ENCODE results near the gene CNOT8.

The CNOT8 gene

DNA sequence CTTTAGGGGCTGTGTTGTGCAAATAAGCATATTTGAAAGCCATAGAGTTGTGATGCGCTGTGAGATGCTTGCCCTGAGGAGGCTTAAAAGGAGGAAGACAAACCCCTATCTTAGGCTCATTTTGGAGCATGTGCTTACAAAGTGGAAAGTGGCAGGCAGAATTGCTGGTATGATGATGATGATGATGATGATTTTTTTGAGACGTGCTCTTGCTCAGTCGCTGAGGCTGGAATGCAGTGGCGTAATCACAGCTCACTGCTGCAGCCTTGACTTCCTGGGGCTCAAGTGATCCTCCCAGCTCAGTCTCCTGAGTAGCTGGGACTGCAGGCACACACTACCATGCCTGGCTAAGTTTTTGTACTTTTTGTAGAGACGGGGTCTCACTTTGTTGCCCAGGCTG lies 1.7 kb downstream of the CNOT8 start:
- peak overlapping the region in 17 of 21 experiments; percentile 91 to 99 (median 98) for H3K27ac ChIP-seq

DNA sequence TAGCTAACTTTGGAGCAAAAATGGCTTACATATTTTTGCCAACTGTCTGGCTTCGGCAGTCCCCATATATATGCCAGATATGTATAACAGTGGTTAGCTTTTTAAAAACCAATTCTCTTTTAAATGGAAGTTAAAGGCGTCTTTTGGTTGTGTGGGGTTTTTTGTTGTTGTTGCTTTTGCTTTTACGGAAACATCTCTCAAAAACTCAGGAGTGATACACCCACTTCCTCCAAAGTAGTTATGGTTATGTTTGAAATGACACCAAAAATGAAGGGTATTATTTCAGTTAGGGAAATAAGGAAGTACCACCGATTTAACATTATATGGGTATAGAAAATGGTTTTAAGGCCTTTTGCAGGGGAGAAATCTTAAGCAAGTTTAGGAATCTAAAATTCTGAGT lies 2.3 kb downstream of the CNOT8 start:
- Histone ChIP-seq H3K27ac (peak overlapping the region in 14 of 21 experiments; percentile 6 to 99 (median 97)), H3K4me3 (peak overlapping the region in 6 of 7 experiments; percentile 11 to 87 (median 73))

More for the DNA sequence above, 1.7 kb downstream of the CNOT8 start:
- H3K4me3 ChIP-seq: peak overlapping the region; percentile 68 to 91 (median 75)

DNA sequence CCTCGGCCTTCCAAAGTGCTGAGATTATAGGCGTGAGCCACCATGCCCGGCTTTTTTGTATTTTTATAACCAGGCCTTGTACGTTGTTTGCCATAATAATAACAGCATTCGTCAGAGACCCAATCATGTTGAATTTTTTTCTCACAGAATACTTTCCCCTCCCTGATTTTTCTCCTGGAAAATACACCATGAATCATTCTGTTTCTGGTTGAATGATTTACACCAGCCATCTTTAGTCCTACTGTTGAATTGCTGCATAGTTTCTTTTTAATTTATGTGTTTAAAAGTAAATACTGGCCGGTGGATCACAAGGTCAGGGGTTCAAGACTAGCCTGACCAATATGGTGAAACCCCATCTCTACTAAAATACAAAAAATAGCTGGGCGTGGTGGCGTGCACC lies 3.5 kb downstream of the CNOT8 start:
- Histone ChIP-seq H3K4me3 (no peak overlapping the region), H3K27ac (peak overlapping the region in 1 of 21 experiments; percentile 4)

DNA sequence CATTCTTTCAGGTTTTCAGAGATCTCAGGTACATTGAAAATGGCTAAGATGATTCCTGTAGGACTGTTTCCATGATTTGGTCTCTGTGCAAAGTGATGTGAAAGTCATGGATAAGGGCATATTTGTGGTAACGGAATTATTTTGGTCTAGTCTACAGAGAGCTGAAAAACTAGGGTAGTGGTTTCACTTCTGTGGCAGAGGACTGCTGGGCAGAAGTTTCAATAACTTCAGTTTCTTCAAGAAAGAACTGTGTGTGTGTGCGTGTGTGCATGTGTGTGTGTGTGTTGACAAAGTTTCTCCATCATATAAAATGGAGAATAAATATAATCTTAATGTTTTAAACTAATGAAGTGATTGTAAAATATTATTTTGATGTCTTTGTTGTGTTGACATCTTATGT lies 4.3 kb downstream of the CNOT8 start:
- Histone ChIP-seq H3K4me3 (no peak overlapping the region), H3K27ac (peak overlapping the region in 1 of 21 experiments; percentile 4)

DNA sequence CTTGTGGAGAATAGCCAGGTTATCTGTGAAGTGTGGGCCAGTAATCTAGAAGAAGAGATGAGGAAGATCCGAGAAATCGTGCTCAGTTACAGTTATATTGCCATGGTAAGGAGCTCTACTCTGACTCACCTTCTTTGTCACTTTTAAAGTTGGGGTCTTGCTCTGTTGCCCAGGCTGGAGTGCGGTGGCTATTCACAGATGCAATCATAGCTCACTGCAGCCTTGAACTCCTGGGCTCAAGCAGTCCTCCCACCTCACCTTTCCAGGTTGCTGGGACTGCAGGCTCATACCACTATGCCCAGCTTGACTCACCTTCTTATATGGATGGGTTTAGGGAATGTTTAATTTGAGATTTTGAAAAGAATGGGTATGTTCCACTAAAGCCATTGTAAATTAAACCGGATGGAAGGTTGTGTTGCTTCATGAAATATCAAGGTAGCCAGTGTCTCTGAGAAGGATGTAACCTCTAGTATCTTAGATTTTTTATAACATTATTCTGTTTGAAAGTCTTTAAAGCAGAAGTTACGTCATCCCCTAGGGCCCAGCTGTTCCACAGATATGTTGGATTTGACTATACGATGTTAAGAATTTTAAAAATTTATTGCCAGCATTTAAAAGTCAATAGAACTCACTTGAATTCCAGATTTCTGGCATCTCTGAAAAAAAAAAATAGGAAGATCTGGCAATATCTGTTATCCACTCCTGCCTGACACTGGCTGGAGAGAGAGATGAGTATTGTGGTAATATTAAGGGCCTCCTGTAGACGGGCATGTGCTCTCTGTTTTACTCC lies 5.1 kb downstream of the CNOT8 start:
- Histone ChIP-seq H3K4me3 (no peak overlapping the region), H3K27ac (no peak overlapping the region)

DNA sequence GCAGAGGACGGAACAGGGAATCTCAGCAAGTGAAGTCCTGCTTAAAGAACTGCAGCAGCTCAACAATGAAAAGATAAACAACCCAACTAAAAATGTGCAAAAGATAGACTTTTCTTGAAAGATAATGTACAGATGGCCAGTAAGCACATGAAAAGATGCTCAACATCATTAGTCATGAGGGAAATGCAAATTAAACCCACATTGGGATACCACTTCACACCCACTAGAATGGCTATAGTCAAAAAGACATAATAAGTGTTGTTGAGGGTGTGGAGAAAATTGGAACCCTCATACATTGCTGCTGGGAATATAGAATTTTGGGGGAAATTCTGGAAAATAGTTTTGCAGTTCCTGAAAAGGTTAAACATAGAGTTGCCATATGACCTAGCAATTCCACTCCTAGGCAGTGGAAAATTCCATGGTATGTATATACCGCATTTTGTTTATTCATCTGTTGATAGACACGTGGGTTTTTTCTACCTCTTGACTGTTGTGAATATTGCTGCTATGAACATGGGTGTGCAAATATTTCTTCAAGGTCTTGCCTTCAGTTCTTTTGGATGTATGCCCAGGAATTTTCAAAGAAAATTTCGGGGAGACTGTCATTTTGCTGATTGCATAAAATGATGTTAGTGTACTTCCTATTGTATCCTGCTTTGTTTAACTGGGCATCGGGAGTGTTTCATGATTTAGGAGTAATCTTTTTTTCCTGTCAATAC lies 7.2 kb downstream of the CNOT8 start:
- Histone ChIP-seq H3K27ac (peak overlapping the region in 1 of 21 experiments; percentile 19), H3K4me3 (no peak overlapping the region)

DNA sequence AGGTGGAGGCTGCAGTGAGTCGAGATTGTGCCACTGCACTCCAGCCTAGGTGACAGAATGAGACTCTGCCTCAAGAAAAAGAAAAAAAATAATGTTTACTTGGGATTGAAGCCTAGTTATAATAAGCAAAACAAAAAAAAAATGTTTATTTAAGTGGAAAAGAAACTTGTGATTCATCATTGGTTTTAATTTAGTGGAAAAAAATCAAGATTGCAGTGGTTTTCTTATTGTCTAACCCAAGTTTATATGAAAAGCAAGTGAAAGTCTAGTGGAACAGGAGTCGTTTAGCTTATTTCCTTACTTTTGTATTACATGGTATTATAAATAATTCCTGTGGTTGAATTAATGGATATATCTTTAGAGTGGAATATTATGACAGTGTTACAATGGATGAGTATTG lies 8.4 kb downstream of the CNOT8 start:
- peak overlapping the region in 1 of 21 experiments; percentile 28 for H3K27ac ChIP-seq
- no peak overlapping the region for H3K4me3 ChIP-seq

DNA sequence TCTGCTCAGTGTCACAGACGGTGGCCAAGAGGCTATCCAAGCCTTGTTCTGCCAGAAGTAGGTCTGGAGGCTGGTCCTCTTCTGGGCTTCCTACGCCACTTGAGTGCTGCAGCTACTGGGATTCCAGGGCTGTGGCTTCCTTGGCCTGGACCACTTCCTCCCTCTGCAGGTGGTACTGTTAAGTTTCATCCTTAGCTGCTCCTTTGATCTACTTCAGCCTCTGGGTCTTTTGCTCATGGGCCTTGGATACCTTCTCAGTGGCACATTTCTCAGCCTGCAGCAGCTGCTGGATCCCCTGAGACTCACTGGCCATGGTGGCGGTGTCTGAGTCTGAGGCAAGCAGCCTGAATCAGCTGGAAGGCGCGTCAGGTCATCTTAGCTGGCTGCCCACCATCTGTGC lies 10.3 kb downstream of the CNOT8 start:
- Histone ChIP-seq H3K27ac (peak overlapping the region in 1 of 21 experiments; percentile 31), H3K4me3 (no peak overlapping the region)

DNA sequence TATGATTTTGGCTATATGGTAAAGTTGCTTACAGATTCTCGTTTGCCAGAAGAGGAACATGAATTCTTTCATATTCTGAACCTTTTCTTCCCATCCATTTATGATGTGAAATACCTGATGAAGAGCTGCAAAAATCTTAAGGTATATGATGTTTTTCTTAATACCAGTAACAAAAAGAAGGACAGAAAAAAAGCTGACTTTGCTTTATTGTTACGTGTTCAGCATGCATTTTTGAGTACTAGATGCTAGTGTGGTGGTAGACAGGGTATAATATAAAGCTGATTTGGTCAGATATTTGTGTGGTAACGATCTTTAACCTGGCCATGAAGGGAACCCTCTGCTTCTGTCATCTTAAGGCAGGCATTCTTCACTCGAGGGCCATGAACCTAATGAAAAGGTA lies 13.3 kb downstream of the CNOT8 start:
- Histone ChIP-seq H3K4me3 (no peak overlapping the region), H3K27ac (peak overlapping the region in 1 of 21 experiments; percentile 52)

DNA sequence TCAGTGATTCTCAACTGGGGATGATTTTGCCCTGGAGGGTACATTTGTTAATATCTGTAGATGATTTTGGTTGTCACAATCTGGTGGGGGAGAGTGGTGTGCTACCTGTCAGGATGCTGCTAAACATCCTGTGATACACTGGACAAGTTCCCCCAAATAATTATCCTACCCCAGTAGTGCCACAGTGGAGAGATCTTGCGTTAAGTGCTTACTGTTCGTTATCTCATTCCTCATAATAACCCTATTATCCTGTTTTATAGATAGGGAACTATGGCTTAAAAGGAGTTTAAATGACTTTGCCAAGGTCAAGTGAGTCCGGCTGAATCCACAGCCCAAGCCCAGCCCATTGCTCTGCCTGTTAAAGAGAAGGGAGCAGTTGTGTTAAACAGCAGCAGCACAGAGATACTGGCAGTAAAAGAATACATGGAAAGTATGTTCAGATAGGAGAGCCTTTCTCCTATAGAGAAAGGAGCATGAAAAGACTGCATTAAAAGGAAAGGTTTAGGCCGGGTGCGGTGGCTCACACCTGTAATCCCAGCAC lies 15.4 kb downstream of the CNOT8 start:
- Histone ChIP-seq H3K27ac (peak overlapping the region in 4 of 21 experiments; percentile 4 to 58 (median 36)), H3K4me3 (no peak overlapping the region)

DNA sequence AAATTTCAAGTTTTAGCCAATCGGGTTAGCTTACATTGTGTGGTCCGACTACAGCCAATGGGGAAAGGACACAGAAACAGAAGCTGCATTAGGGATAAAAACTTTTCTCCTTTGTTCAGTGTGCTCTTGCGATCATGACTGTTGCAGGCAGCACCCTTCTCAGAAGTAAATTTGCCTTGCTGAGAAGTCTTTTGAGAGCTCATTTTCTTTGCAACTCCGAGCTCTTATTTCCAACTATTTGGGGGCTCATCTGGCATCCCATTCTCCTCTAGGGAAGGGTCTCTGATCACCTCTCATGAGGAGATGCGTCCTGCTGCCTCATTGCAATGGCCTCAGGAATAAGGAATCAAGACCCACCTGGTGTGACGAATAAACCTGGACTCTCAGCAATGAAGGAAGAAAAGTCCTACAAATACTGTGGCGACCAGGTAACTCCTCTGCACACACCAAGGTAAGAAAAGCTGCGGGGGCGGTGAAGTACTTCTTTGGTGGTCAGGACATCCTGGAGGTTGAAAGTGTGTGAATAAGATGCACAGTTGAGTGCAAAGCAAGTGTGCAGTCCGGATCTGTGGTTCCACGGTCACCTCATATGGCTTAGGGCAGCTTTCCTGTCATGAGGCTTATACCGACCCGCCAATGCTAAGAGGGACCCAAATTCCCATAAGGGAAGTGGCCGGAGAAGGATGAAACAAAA lies 20.4 kb downstream of the CNOT8 start:
- H3K27ac ChIP-seq: no peak overlapping the region
- H3K4me3 ChIP-seq: no peak overlapping the region

DNA sequence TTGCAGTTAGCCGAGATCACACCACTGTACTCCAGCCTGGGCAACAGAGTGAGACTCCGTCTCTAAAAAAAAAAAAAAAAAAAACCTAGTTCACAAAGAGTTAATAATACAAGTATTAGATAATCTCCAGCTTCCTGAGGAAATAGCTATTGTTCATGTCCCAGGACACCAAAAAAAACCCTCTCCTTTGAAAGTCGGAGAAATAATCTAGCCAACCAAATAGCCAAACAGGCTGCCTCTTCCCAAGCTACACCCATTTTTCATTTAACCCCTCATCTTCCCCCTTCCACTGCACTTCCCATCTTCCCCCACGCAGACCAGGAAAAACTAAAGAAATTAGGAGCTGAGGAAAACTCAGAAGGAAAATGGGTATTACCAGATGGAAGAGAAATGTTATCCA lies 23.6 kb downstream of the CNOT8 start:
- peak overlapping the region in 1 of 21 experiments; percentile 50 for H3K27ac ChIP-seq

DNA sequence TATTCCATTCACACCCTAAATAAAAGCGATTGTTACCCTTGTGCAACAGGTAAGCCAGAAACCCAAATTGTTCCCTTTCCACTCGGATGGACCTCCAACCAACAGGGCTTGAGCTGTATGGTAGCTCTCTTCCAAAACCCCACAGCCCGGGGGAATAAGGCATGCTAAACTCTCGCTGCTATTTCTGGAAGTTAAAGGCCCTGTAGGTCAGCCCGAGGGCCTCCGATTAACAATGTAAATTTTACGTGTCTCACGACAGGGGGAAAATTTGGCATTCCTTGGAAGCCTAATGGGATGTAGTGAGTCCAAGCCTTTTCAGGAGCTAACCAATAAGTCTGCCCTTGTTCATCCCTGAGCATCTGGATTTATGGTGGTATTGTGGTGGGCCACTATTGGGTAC lies 26.0 kb downstream of the CNOT8 start:
- no peak overlapping the region for H3K27ac ChIP-seq
- H3K4me3 ChIP-seq: no peak overlapping the region

More for the DNA sequence above, 23.6 kb downstream of the CNOT8 start:
- H3K4me3 ChIP-seq: no peak overlapping the region

DNA sequence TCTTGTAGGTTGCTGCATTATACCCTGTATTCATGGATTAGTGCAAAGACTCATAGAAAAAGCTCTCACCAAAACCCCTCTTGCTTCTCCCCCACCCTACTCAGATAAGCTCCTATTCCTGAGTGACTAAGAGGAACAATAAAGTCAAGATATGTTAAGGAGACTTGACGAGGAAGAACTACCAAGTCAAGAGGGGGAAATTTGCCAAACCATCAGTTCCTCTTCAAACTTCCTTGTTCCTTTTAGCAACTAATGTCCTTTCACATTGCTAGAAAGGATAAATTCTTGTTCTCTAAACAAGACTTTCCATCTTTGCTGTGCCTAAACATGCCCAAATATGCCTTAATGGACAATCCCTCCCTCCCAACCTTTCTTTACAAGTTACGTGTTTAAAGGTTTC lies 27.0 kb downstream of the CNOT8 start:
- Histone ChIP-seq H3K4me3 (no peak overlapping the region), H3K27ac (no peak overlapping the region)

DNA sequence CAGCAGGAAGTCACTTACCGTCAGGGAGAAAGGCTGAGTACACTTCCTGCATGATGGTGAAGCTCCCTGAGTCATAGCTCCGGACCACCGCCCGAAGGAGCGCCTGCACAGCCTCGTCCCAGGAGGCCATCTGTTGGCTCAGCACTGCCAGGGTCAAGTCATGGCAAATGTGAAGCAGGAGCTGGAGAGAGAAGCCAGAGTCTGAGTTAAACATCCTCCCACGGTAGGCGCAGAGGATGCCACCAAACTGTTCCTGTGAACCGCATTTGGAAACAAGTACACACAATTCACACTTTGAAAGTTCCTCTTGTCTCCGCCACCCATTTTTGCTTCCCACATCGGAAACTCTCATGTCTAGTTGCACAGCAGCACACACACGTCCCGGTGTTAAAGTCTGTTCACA lies 33.9 kb downstream of the CNOT8 start:
- H3K4me3 ChIP-seq: no peak overlapping the region
- H3K27ac ChIP-seq: no peak overlapping the region

DNA sequence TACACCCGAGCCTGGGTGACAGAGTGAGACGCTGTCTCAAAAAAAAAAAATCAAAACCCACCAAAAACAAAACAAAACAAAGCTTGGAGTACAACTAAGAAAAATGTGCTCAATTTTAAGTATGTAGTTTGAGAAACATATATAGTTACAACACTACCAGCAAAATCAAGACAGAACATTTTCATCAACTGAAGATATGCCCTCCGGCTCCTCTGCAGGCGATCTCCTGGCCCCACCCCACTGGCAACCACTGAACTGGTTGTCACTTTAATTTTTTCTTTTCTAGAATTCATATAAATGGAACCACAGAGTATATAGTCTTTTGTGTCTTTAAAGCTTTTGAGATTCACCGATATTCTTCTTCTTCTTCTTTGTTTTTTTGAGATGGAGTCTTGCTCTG lies 35.0 kb downstream of the CNOT8 start:
- Histone ChIP-seq H3K4me3 (no peak overlapping the region), H3K27ac (no peak overlapping the region)

DNA sequence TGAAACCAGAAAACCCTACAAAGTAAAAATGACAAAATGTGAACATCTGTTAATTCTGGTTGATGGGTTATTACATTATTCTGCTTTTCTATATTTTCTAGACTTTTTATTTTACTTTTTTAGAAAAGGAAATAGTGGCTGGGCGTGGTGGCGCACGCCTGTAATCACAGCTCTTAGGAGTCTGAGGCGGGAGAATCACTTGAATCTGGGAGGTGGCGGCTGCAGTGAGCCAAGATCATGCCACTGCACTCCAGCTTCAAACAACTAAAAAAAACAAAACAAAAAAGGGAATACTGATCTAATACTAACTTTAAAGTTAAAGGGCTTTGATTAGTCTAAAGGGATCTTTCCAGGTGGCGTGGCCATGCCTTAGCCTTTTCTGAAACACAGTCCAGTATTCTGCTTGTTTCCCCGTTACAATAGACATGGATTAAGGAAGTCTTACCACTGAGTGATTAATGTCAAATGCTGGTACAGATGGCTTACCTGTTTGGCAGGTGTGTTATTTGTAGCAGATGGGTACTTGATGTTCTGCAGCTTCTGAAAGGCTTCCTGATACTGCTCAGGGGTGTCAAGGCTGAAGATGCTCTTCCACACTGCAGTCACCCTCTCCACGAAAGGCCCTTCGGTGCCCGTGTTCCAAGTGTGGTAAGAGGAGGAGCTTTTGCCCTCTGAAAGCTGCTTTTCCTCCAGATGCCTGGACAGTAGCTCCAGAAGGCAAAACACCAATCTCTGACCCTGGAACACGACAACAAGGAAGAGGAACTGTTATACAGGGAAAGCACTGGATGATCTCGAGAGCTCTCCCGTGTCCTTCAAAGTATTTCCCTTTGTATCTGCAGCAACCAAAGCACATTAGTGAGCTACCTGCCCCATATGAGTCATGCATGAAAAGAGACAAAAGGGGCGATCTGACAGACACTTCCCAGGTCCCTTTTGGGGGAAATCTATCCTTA lies 37.5 kb downstream of the CNOT8 start:
- H3K27ac ChIP-seq: no peak overlapping the region
- H3K4me3 ChIP-seq: no peak overlapping the region

DNA sequence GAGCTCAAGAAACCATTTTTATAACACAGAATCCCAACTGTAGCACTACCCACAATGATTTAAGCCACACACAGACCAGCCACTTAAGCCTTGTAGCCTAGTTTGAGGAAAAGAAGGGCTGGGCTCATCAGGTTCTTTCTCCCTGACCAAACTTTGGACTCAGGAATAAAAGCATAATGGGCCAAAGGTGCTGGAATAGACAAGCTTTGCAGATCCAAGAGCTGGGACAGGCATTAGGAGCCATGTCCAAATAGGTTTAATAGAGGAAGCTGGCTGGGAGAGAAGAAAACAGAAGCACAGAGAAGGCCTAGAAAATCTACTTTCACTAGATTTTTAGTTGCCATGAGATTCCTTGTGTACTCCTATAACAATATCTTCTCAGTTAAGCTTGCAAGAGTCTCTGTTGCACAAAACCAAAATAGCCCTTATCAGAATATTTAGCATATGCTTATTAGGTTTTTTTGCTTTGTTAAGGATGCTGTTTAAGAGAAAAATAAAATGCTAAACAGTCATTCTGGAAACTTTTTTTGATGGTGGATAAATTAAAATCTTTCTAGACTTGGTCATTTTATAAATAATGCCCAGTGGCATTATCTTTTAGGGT lies 38.2 kb downstream of the CNOT8 start:
- Histone ChIP-seq H3K4me3 (no peak overlapping the region), H3K27ac (no peak overlapping the region)

DNA sequence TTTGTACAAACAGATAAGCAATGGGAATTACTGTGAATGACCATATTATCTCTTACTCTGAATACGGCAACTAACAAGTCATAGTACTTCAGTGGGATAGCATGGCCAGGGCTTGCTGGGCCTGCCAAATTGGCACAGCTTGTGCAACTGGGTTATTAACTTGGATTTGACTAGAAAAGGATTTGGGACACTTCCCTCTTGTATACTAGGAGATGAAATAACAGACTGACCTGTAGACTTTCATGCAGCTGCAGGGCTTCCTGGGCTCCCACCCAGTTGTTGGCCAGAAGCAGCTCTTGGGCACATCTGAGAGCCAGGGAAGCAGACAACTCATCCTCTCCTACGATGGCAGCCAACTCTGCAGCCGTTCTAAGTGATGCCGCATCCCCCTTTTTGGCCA lies 39.8 kb downstream of the CNOT8 start:
- H3K4me3 ChIP-seq: no peak overlapping the region

More for the DNA sequence above, 39.8 kb downstream of the CNOT8 start:
- peak overlapping the region in 2 of 21 experiments; percentile 28 to 59 for H3K27ac ChIP-seq
